Fibroblast of lung (primary cell): ENCODE results near the gene SYPL1. TPM values are rescaled to one million over a fixed set of nuclear protein-coding genes. Genes with fewer than 3 reads are reported as not detected.
A peak's percentile ranks its signal among the peaks of the same experiment; 100 is the strongest.

Experiments
- DNase-seq, 2 donors: peaks; one replicate each; pipeline versions ENCODE4 v3.0.0 to v3.0.0-alpha.2; 2010; ENCODE audit warnings: low read depth in 2 of 2
- H2AFZ ChIP-seq: 2 replicates; pipeline ENCODE4 v1.5.1; 2012; ENCODE audit warnings: low read length, control low read depth, inconsistent platforms
- H3K27ac ChIP-seq: 2 replicates; pipeline ENCODE4 v1.5.1; 2011; ENCODE audit warnings: low read length, control low read depth; ENCODE audit not compliant: insufficient read depth
- H3K27me3 ChIP-seq: 2 replicates; pipeline ENCODE4 v1.5.1; 2011; ENCODE audit warnings: mild to moderate bottlenecking, low read length; ENCODE audit not compliant: control insufficient read depth, insufficient read depth
- H3K36me3 ChIP-seq: 2 replicates; pipeline ENCODE4 v1.5.1; 2011; ENCODE audit warnings: low read length; ENCODE audit not compliant: control insufficient read depth, insufficient read depth
- H3K4me1 ChIP-seq: 2 replicates; pipeline ENCODE4 v1.5.1; 2011; ENCODE audit warnings: low read length; ENCODE audit not compliant: control insufficient read depth, insufficient read depth; ENCODE audit errors: extremely low read depth
- H3K4me2 ChIP-seq: 2 replicates; pipeline ENCODE4 v1.5.1; 2011; ENCODE audit warnings: low read length, control low read depth; ENCODE audit not compliant: insufficient read depth; ENCODE audit errors: extremely low read depth
- H3K4me3 ChIP-seq, 4 experiments: fragments of 200-600 bp in 1 of 4; sonication (generic) in 1 of 4; replicated peaks in 1 of 4; 2 replicates each; pipeline ENCODE4 v1.5.1; 2011 to 2016; ENCODE audit warnings: low read length in 4 of 4, low read depth in 3 of 4, mild to moderate bottlenecking in 3 of 4, control low read depth in 2 of 4, inconsistent platforms in 1 of 4, mixed read lengths in 1 of 4; ENCODE audit not compliant: insufficient read depth in 1 of 4; ENCODE audit errors: control extremely low read depth in 1 of 4
- H3K79me2 ChIP-seq: 2 replicates; pipeline ENCODE4 v1.5.1; 2012; ENCODE audit warnings: mild to moderate bottlenecking, low read length, inconsistent platforms; ENCODE audit not compliant: control insufficient read depth, insufficient read depth
- H3K9ac ChIP-seq: 2 replicates; pipeline ENCODE4 v1.5.1; 2011; ENCODE audit warnings: mild to moderate bottlenecking, low read length, control low read depth; ENCODE audit not compliant: insufficient read depth
- H3K9me3 ChIP-seq: 2 replicates; pipeline ENCODE4 v1.5.1; 2012; ENCODE audit warnings: low read depth, low read length; ENCODE audit not compliant: control insufficient read depth, insufficient read depth
- H4K20me1 ChIP-seq: 2 replicates; pipeline ENCODE4 v1.5.1; 2011; ENCODE audit warnings: low read length; ENCODE audit not compliant: control insufficient read depth, insufficient read depth; ENCODE audit errors: extremely low read depth
- CTCF ChIP-seq, 2 donors: IDR thresholded peaks in 1 of 2; conservative IDR thresholded peaks in 1 of 2; 1 replicate in 1 of 2; 2 replicates in 1 of 2; pipeline ENCODE4 v1.5.1; 2011 to 2012; ENCODE audit warnings: low read length in 2 of 2, control low read depth in 1 of 2, inconsistent platforms in 1 of 2, low read depth in 1 of 2, mild to moderate bottlenecking in 1 of 2
- EZH2 ChIP-seq: IDR thresholded peaks from 2 replicates; pipeline ENCODE4 v1.5.1; 2012; ENCODE audit warnings: low read length, control low read depth, mild to moderate bottlenecking; ENCODE audit errors: missing control alignments
- polyA plus RNA-seq, 2 donors: library from polyadenylated mRNA; depleted of rRNA in 1 of 2; stranded (reverse) in 1 of 2; unstranded in 1 of 2; fragments of >200 nt; gene quantifications; 2 replicates each; pipeline ENCODE4 v1.2.1, GENCODE V29; 2011 to 2012; ENCODE audit warnings: missing spikeins in 1 of 2
- total RNA-seq: library from RNA; depleted of rRNA; stranded (reverse); fragments of >200 nt; gene quantifications from 2 replicates; pipeline ENCODE4 v1.2.1, GENCODE V29; 2014

Gene SYPL1
- total and polyA plus RNA-seq, 2 donors (not counting 1 experiment from before 2014, with no cell fraction given), result 71.0 to 132 TPM

GRCh38 chr7:106125417-106125816 is 13.3 kb upstream of the SYPL1 start:
- DNase-seq, result peak; percentile 15 to 43
- peaks cover 6% of the 10 kb centered on the region for H3K4me1 ChIP-seq
- peak overlapping the region; percentile 29 for H3K4me2 ChIP-seq
- H3K9ac ChIP-seq, result no peak overlapping the region
- no peaks in the 10 kb centered on the region for H3K79me2 ChIP-seq
- H2AFZ ChIP-seq, result peak overlapping the region; percentile 14
- TF ChIP-seq CTCF (conservative IDR thresholded peaks at IDR 0.05 in 1 of 2, IDR thresholded peaks at IDR 0.05 in 1 of 2; ENCODE audit: low read depth in 1 of 2, low read length in 2 of 2), result no peak
- no peak for TF ChIP-seq EZH2
- no peaks in the 10 kb centered on the region for H3K27me3 ChIP-seq
- no peak overlapping the region for H3K4me3 ChIP-seq
- H3K36me3 ChIP-seq, result no peaks in the 10 kb centered on the region
- no peaks in the 10 kb centered on the region for H4K20me1 ChIP-seq
- no peak overlapping the region for H3K27ac ChIP-seq
- no peaks in the 10 kb centered on the region for H3K9me3 ChIP-seq

- no peaks in the 10 kb centered on the region for H3K27me3 ChIP-seq
- peaks cover 6% of the 10 kb centered on the region for H3K4me1 ChIP-seq
- H3K9ac ChIP-seq, result no peak overlapping the region
- TF ChIP-seq CTCF (conservative IDR thresholded peaks at IDR 0.05 in 1 of 2, IDR thresholded peaks at IDR 0.05 in 1 of 2; ENCODE audit: low read depth in 1 of 2, low read length in 2 of 2), result no peak
- no peak for TF ChIP-seq EZH2
- H3K4me2 ChIP-seq, result no peak overlapping the region
- H3K36me3 ChIP-seq, result no peaks in the 10 kb centered on the region
- no peak overlapping the region for H3K4me3 ChIP-seq
- H3K9me3 ChIP-seq, result no peaks in the 10 kb centered on the region
- H4K20me1 ChIP-seq, result no peaks in the 10 kb centered on the region
- no peak overlapping the region for H2AFZ ChIP-seq
- no peaks in the 10 kb centered on the region for H3K79me2 ChIP-seq
- peak in 1 of 2 donors; percentile 21 for DNase-seq
- H3K27ac ChIP-seq, result no peak overlapping the region
These were observed 12.1 kb upstream of the SYPL1 start for GRCh38 chr7:106124186-106124585.

- Histone ChIP-seq H3K9me3 (no peaks in the 10 kb centered on the region), H3K79me2 (no peaks in the 10 kb centered on the region), H2AFZ (no peak overlapping the region), H3K4me3 (no peak overlapping the region), H3K27ac (no peak overlapping the region), H3K27me3 (no peaks in the 10 kb centered on the region), H3K9ac (no peak overlapping the region), H3K4me1 (peaks cover 6% of the 10 kb centered on the region), H3K36me3 (no peaks in the 10 kb centered on the region), H3K4me2 (no peak overlapping the region), H4K20me1 (no peaks in the 10 kb centered on the region)
- no peak for DNase-seq
- TF ChIP-seq EZH2 (no peak), CTCF (conservative IDR thresholded peaks at IDR 0.05 in 1 of 2, IDR thresholded peaks at IDR 0.05 in 1 of 2; ENCODE audit: low read depth in 1 of 2, low read length in 2 of 2) (no peak)
These were observed 10.6 kb upstream of the SYPL1 start for GRCh38 chr7:106122713-106123112.
